C4-2B (cell line): ENCODE results near the gene TSFM.

Experiments used
- ZFX ChIP-seq: fragments of 450-650 bp; IDR thresholded peaks from 2 replicates; pipeline ENCODE4 v1.6.1; 2017
- TF ChIP-seq, protein P1 (sequence below): fragments of 450-650 bp; conservative IDR thresholded peaks from 2 replicates; pipeline ENCODE4 v1.5.1; 2017; ENCODE audit warnings: mild to moderate bottlenecking

DNA sequence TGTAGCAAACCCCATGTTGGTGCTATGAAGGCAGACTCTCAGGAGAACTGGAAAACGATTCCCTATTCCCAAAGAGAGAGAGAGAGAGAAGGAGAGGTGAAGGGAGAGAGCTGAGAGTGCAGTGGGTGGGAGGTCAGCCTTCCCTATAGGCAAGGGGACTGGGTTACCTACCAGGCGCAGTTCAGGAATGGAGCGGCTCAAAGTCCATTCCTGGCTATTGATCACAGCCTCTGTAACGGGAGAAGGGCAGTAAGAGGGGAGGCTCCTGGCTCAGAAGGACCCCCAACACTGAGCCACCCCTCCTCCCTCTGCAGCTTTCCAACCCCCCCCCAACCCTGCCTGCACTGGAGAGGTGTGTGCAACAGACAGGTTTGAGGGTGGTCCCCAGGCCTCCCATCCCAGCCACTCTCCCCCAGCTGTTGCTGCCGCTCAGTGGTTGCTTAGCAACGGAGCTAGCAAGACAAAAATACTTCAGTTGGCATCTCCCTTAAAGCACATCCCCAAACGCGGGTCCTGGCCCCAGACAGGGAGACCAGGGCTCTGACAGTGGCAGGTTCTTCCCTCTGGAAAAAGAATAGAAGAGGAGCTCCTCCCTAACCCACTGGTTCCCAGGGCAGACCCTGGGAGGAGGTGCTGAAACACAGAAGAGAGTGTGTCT is 47.3 kb upstream of the TSFM start:
- TF ChIP-seq, protein P1, sequence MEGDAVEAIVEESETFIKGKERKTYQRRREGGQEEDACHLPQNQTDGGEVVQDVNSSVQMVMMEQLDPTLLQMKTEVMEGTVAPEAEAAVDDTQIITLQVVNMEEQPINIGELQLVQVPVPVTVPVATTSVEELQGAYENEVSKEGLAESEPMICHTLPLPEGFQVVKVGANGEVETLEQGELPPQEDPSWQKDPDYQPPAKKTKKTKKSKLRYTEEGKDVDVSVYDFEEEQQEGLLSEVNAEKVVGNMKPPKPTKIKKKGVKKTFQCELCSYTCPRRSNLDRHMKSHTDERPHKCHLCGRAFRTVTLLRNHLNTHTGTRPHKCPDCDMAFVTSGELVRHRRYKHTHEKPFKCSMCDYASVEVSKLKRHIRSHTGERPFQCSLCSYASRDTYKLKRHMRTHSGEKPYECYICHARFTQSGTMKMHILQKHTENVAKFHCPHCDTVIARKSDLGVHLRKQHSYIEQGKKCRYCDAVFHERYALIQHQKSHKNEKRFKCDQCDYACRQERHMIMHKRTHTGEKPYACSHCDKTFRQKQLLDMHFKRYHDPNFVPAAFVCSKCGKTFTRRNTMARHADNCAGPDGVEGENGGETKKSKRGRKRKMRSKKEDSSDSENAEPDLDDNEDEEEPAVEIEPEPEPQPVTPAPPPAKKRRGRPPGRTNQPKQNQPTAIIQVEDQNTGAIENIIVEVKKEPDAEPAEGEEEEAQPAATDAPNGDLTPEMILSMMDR, result no peak
- TF ChIP-seq ZFX, result no peak
